ENCODE results near the gene LTB4R.
A peak's percentile ranks its signal among the peaks of the same experiment; 100 is the strongest.

LTB4R gene

GRCh38 chr14:24310646-24311604, at the start of gene LTB4R:
LTB4R (plus strand) TSS chr14:24311502; CDS start chr14:24315652, 4,150 bp downstream.
- no peak for DNase-seq

GRCh38 chr14:24261969-24262327, 49.4 kb upstream of the LTB4R start:
- no peak for DNase-seq

GRCh38 chr14:24262821-24263733, 48.2 kb upstream of the LTB4R start, which contains the start of gene TGM1:
TGM1 (minus strand) TSS chr14:24263177; CDS start chr14:24262352, 825 bp downstream.
- no peak for DNase-seq

- DNase-seq: no peak
Measured at GRCh38 chr14:24263848-24264247, 47.5 kb upstream of the LTB4R start.

DNA sequence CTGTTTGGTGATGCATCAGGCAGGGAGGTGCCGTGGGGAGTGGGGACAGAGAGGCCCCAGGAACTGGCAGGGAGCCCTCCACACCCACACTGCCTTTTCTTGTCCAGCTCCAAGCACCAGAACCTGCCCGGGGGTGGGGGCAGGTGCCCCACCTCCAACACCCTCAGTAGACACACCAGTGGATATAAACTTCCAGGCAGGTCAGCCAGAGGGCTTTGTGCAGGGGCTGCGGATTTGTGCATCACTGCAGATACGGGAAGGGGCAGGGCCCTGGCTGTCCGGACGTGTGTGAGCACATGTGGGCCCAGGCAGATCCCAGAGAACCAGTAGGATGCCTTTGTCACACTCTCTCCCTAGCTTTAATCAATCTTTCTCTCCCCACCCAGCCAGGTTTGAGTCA, 47.0 kb upstream of the LTB4R start:
- DNase-seq: no peak

DNA sequence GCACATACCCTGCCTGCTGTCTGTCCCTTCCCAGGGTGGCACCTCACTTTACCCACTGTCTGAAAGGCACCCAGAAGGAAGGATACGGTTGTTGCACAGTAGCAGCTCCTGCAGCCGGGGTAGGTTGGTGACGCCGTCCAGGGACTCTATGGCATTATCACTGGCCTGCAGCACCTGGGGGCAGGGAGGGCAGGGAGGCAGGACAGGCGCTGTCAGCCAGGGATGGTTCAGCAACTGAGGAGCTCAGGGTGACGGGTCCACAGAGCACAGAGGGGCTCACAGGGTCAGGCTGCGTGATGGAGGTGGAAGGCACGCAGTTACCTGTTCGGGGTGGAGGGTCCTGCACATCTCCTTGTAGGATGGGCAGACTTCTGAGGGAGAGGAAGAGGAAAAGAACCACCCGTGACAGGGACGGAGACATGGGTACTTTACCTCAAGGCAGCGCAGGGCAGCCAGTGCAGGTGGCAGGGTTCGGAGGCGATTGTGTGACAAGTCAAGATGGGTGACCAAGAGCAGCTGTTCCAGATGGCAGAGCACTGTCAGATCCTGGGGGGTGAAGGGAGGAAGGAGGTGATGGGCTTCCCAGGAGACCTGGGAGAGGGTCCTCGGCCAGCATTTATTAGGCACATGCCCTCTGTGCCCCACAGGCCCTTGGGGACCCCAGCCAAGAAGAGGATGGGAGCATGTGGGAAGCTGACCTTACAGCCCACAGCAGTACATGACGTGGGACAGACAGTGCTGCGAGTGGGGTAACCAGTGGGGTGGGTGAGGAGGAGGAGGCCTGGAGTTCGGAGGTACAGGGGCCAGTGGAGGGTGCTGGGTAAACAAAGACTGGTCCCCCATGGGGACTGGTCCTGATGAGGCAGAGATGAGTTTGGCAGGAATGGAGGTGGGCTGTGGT, 44.7 kb upstream of the LTB4R start:
- DNase-seq: no peak

DNA sequence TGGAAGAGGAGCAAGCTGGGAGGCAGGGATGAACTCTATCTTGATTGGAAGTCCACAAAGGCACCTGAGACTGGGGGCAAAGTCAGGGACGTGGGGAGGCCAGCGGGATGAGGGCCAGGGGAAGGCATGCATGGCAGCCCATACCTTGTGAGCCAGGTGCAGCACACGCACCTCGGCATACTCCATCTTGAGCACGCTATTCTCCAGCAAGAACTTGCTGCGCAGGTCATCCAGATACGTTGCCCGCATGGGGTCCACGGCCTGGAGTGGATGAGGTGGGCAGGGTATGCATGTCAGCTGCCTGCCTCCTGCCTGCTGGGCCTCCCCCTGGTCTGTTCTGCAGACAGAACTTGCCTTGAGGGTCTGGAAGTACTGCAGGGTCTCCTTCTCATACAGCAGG, 43.8 kb upstream of the LTB4R start:
- no peak for DNase-seq

DNA sequence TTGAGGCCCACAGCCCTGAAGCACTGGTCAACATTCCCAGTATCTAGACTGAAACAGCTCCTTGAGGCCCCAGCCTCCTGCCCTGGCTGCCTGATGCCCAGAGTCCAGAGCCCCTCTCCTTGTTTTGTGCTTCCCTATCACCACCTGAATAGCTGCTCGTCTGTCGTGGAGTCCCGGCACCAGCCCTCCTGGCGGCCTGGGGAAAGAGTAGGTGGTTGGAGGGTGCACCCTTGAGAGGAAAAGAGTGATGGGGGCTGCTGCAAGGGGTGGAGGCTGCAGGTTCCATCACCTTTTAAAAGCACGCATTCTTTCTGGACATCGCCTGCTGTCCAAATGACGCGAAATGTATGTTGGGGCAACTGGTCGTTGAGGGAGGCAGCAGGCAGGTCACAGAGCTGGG, 43.1 kb upstream of the LTB4R start:
- no peak for DNase-seq

GRCh38 chr14:24269368-24269767, 41.9 kb upstream of the LTB4R start:
- DNase-seq: no peak

DNA sequence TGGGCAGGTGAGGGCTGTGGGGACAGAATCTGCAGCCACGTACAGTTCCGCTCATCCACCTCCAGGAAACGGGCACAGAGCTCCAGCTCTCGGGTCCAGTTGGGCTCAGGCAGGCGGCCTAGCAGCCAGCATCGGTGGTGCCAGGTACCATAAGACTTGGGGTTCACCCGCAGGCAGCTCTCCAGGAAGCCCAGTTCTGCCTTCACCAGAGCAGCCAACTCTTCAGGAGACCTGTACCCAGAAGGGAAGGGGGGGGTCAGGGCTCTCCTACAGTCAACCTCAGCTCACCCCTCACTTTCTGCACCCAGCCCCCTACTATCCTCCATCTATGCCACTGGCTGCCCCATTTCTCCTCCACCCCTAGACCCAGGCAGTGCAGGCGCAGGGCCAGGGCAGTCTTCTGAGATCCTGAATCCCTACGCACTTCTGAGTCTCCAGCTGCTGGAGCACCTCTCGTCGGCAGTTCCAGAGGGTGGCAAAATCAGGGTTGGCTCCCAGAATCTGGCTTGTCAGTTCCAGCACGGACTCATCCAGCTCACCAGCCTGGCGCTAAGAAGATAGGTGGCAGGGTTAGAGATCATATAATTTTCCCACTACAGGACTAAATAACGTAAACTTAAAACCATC, 41.3 kb upstream of the LTB4R start:
- no peak for DNase-seq

- DNase-seq: no peak
Measured at GRCh38 chr14:24270537-24271133, 40.7 kb upstream of the LTB4R start.

- peak; percentile 96 for DNase-seq
Measured at GRCh38 chr14:24271134-24271833, 40.0 kb upstream of the LTB4R start, which contains the start of gene RABGGTA. RABGGTA (minus strand) TSS chr14:24271597; CDS start chr14:24271115, 482 bp downstream.

DNA sequence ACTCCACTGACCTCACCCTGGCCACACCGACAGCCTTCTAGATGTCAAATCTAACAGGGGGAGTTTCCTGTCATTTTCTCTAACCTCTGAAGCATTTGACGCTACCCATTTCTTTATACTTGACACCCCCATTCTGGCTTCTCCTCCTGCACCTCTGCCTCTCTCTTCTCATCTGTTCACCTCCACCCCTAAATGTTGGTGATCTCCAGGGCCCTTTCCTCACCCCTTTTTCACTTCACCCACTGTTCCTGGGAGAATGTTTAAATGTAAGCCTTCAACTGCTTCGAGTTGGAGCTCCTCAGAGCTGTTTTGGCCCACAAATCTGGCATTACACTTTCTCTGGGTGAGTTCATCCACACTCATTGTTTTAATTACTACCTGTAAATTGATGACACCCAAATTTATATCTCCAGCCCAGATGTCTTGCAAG, 39.5 kb upstream of the LTB4R start:
- DNase-seq: no peak

DNA sequence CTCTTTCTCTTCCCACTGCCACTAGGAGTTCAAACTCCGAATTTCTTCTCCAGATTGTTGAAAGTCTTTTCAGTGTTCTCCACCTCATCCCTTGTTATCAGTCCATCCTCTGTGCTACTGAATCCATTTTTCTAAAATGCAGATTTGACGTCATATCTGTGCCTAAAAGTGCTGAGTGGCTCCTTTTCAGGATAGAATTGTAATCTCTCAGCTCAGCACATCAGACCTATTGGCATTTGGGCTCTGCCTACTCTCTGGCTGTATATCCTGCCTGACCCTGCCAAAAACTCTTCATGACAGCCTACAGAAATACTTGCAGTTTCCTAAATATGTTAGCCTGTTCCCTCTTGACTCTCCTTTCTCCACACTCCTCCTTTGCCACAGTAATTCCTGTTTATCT, 38.8 kb upstream of the LTB4R start:
- no peak for DNase-seq

GRCh38 chr14:24273422-24273998, 37.8 kb upstream of the LTB4R start:
- DNase-seq: no peak

DNA sequence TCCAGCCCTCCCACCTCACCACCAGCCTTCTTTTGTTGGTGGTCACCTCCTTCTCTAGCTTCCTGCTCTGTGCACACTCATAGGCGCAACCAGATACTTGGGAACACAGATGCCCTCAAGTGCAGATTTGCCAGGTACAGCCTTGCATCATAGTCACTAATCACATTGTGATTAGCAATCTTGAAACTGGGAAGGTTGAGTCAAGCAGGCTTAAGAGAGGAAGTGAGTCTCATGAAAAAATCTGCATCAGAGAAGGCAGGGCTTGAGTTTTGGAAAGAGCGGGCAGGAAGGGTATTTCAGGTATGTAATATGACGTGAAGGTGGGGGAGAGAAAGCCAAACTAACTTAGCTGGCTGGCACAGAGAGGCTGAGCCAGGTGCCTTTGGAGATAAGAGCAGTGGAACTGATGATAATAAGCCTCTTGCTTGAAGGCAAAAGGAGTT, 37.2 kb upstream of the LTB4R start:
- DNase-seq: no peak

GRCh38 chr14:24277071-24277470, 34.2 kb upstream of the LTB4R start:
- DNase-seq: no peak

DNA sequence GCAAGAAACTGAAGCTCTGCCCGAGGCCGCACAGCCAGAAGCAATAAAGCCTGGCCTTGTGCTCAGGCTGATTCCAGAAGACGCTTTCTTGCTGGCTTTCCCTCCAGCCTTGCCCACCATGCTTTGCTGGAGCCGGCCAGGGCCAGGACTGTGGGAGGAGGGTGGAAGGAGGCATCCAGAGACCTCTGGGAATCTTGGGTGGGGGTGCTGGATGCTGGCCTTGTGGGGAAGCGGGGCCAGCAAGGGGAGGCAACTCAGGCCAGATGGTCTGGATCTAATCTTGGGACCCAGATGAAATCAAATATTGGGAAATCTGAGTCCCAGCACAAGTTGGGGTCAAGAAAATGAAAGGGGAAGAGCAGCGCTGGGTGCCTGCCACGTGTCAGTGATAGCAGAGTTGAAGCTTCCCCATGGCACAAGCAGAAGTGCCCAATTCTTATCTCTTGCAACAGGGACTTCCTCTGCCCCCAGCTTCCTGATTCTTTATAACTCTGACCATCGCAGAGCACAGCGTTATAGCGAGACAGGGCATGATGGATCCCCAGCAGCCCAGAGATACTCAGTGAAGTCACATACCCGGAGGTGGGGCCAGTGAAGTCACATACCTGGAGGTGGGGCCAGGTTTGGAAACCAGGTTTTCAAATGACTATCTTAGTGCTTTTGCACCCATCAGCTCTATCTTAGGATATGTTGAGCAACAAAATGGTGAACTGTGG, 33.5 kb upstream of the LTB4R start:
- DNase-seq: no peak

GRCh38 chr14:24278424-24278823, 32.9 kb upstream of the LTB4R start:
- no peak for DNase-seq
